Transverse colon (tissue), 4 donors: Measurements from ENCODE around the gene TROAP. TPM values are rescaled to one million over a fixed set of nuclear protein-coding genes. Genes with fewer than 3 reads are reported as not detected.
"Not testable (repeated sequence)": the region's sequence is repeated elsewhere in the genome, so short reads cannot be mapped to it uniquely, and the experiment has no call there.

Experiments used
- DNase-seq: peaks from one replicate; pipeline ENCODE4 v3.0.0-alpha.2; 2019
- H3K27ac ChIP-seq, 4 donors: fragments of 200-600 bp; sonication (generic); 2 replicates each; pipeline ENCODE4 v1.5.1; 2016 to 2018; ENCODE audit warnings: inconsistent platforms in 4 of 4
- H3K27me3 ChIP-seq: fragments of 200-600 bp; sonication (generic); 2 replicates; pipeline ENCODE4 v1.5.1; 2017; ENCODE audit warnings: inconsistent platforms
- H3K36me3 ChIP-seq, 4 donors: fragments of 200-600 bp; sonication (generic); 2 replicates each; pipeline ENCODE4 v1.5.1; 2017 to 2019; ENCODE audit warnings: inconsistent platforms in 4 of 4
- H3K4me1 ChIP-seq, 4 donors: fragments of 200-600 bp; sonication (generic); 2 replicates each; pipeline ENCODE4 v1.5.1; 2017 to 2020; ENCODE audit warnings: inconsistent platforms in 4 of 4
- H3K4me3 ChIP-seq, 4 donors: fragments of 200-600 bp; sonication (generic); 1 replicate in 1 of 4; 2 replicates in 3 of 4; pipeline versions ENCODE4 v1.5.1 to v1.6.1; 2017 to 2019; ENCODE audit warnings: inconsistent platforms in 4 of 4
- H3K9me3 ChIP-seq, 2 donors: fragments of 200-600 bp; sonication (generic); 2 replicates each; pipeline ENCODE4 v1.5.1; 2017 to 2019; ENCODE audit warnings: inconsistent platforms in 2 of 2
- CTCF ChIP-seq, 5 experiments: fragments of 200-600 bp in 3 of 5; fragments of 450-650 bp in 2 of 5; sonication (generic) in 3 of 5; IDR thresholded peaks; 1 replicate in 2 of 5; 2 replicates in 3 of 5; pipeline ENCODE4 v1.5.1; 2016 to 2017; ENCODE audit warnings: antibody characterized with exemption in 5 of 5, inconsistent platforms in 3 of 5, mild to moderate bottlenecking in 2 of 5, moderate library complexity in 1 of 5
- EP300 ChIP-seq: sonication (generic); formaldehyde crosslinking; IDR thresholded peaks from one replicate; pipeline ENCODE4 v1.6.1; 2017; ENCODE audit warnings: antibody characterized with exemption, low read depth
- POLR2A ChIP-seq: fragments of 450-650 bp; IDR thresholded peaks from one replicate; pipeline ENCODE4 v1.6.1; 2016; ENCODE audit warnings: antibody characterized with exemption, mild to moderate bottlenecking, moderate library complexity
- POLR2AphosphoS5 ChIP-seq, 3 donors: sonication (generic); formaldehyde crosslinking; IDR thresholded peaks; one replicate each; pipeline ENCODE4 v1.6.1; 2016; ENCODE audit warnings: antibody characterized with exemption in 3 of 3
- WGBS, 2 donors: methylation state at CpG; one replicate each; pipeline ENCODE4 v1.1.5; 2018; ENCODE audit warnings: low coverage in 1 of 2; 5-methylcytosine and 5-hydroxymethylcytosine counted together
- in situ Hi-C, 4 donors: fragments of 200-750 bp; cut with MboI; loops; one replicate each; pipeline versions ENCODE4 v1.15.0 to v1.15.1; 2017; ENCODE audit warnings: low sequenced_read_pairs in 3 of 4, low pct_ligation_motif_present in 1 of 4, low pct_unique_long_range_greater_than_20kb in 1 of 4
- intact Hi-C: fragments of 100-400 bp; cut with DNase I; formaldehyde crosslinking; loops from one replicate; pipeline ENCODE4 v1.15.1; 2023; ENCODE audit warnings: low total_unique reads
- total RNA-seq, 4 donors: library from RNA; depleted of rRNA; stranded (reverse); fragments of >200 nt; gene quantifications; one replicate each; pipeline ENCODE4 v1.1.0, GENCODE V29; 2016

TROAP gene
- total RNA-seq, 4 donors from 2014 or later = 1.1 to 100 (median 2.7) TPM

GRCh38 chr12:49276304-49277290 is 46.5 kb upstream of the TROAP start:
- Histone ChIP-seq H3K36me3 (peaks cover 0 to 17% (median 8%) of the 10 kb centered on the region in 4 donors), H3K4me1 (peaks cover 0 to 5% (median 0%) of the 10 kb centered on the region in 4 donors), H3K27ac (no peak overlapping the region), H3K27me3 (no peaks in the 10 kb centered on the region), H3K4me3 (no peak overlapping the region), H3K9me3 (no peaks in the 10 kb centered on the region)
- in situ Hi-C loops (no loop called here), intact Hi-C loops (no loop called here)
- WGBS, 2 donors = 67 to 84% methylated on average over 2 to 12 of the region's 13 CpGs
- no peak for TF ChIP-seq CTCF (IDR thresholded peaks at IDR 0.05)
- TF ChIP-seq POLR2AphosphoS5 (IDR thresholded peaks at IDR 0.05) = no peak
- TF ChIP-seq POLR2A = no peak
- TF ChIP-seq EP300 = no peak
- DNase-seq = no peak

GRCh38 chr12:49277466-49277865 is 45.6 kb upstream of the TROAP start:
- H3K9me3 ChIP-seq = no peaks in the 10 kb centered on the region
- intact Hi-C loops = no loop called here

GRCh38 chr12:49279706-49280159 is 43.3 kb upstream of the TROAP start:
- Histone ChIP-seq H3K4me1 (peaks cover 0 to 5% (median 0%) of the 10 kb centered on the region in 4 donors), H3K9me3 (no peaks in the 10 kb centered on the region), H3K27me3 (peaks cover 11% of the 10 kb centered on the region), H3K4me3 (no peak overlapping the region), H3K27ac (no peak overlapping the region), H3K36me3 (no peaks in the 10 kb centered on the region)
- in situ Hi-C loops = loop anchor here in 1 of 4 donors (10.0 kb wide), 1 partner anchor 55 kb away; the partner anchor contains the start of gene C1QL4
- TF ChIP-seq POLR2A (no peak), CTCF (IDR thresholded peaks at IDR 0.05) (no peak), POLR2AphosphoS5 (IDR thresholded peaks at IDR 0.05) (no peak)
- intact Hi-C loops = no loop called here
- peak; percentile 26 for DNase-seq
- 27 to 57% methylated on average over 6 to 7 of the region's 7 CpGs for WGBS, 2 donors

More at GRCh38 chr12:49277466-49277865, 45.6 kb upstream of the TROAP start:
- WGBS, 2 donors = 89% methylated on average over 7 of the region's 7 CpGs; no CpG with 5 or more reads in 1 of the 2 donors
- peaks cover 0 to 12% (median 5%) of the 10 kb centered on the region in 4 donors for H3K36me3 ChIP-seq
- in situ Hi-C loops = no loop called here
- no peak overlapping the region for H3K27ac ChIP-seq
- DNase-seq = no peak
- peaks cover 0 to 5% (median 0%) of the 10 kb centered on the region in 4 donors for H3K4me1 ChIP-seq
- TF ChIP-seq POLR2A = no peak
- no peak for TF ChIP-seq POLR2AphosphoS5 (IDR thresholded peaks at IDR 0.05)
- no peak for TF ChIP-seq EP300
- no peak for TF ChIP-seq CTCF (IDR thresholded peaks at IDR 0.05)
- H3K4me3 ChIP-seq = no peak overlapping the region
- no peaks in the 10 kb centered on the region for H3K27me3 ChIP-seq

GRCh38 chr12:49280545-49280944 is 42.5 kb upstream of the TROAP start:
- 88 to 90% methylated on average over 2 to 6 of the region's 6 CpGs for WGBS, 2 donors

More at GRCh38 chr12:49280545-49280944, 42.5 kb upstream of the TROAP start:
- H3K4me1 ChIP-seq, DNase-seq, H3K36me3 ChIP-seq, intact Hi-C loops, H3K9me3 ChIP-seq, H3K4me3 ChIP-seq, H3K27ac ChIP-seq: not testable (repeated sequence)
- in situ Hi-C loops = loop anchor here in 1 of 4 donors (10.0 kb wide), 1 partner anchor 54 kb away; the partner anchor contains the start of gene C1QL4
- peaks cover 18% of the 10 kb centered on the region for H3K27me3 ChIP-seq
